C4-2B (cell line): Measurements from ENCODE around the gene RTP2.

Experiments
- ZFX ChIP-seq: fragments of 450-650 bp; IDR thresholded peaks from 2 replicates; pipeline ENCODE4 v1.6.1; 2017
- TF ChIP-seq, protein P1 (sequence below): fragments of 450-650 bp; conservative IDR thresholded peaks from 2 replicates; pipeline ENCODE4 v1.5.1; 2017; ENCODE audit warnings: mild to moderate bottlenecking

DNA sequence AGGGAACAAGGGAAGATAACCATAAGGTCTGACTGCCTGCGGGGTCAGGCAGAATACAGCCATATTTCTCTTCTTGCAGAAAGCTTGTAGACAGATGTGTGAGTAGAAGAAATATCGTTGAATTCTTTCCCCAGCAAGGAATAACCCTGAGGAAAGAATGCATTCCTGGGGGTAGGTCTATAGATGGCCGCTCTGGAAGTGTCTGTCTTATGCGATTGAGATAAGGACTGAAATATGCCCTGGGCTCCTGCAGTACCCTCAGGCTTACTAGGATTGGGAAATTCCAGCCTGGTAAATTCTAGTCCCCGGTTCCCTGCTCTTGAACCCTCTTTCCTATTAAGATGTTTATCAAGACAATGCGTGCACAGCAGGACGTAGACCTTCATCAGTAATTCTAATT is 16.4 kb downstream of the RTP2 start:
- TF ChIP-seq, protein P1, sequence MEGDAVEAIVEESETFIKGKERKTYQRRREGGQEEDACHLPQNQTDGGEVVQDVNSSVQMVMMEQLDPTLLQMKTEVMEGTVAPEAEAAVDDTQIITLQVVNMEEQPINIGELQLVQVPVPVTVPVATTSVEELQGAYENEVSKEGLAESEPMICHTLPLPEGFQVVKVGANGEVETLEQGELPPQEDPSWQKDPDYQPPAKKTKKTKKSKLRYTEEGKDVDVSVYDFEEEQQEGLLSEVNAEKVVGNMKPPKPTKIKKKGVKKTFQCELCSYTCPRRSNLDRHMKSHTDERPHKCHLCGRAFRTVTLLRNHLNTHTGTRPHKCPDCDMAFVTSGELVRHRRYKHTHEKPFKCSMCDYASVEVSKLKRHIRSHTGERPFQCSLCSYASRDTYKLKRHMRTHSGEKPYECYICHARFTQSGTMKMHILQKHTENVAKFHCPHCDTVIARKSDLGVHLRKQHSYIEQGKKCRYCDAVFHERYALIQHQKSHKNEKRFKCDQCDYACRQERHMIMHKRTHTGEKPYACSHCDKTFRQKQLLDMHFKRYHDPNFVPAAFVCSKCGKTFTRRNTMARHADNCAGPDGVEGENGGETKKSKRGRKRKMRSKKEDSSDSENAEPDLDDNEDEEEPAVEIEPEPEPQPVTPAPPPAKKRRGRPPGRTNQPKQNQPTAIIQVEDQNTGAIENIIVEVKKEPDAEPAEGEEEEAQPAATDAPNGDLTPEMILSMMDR = no peak
- no peak for TF ChIP-seq ZFX
